HG03439 (cell line): ENCODE measurements around the gene TNFRSF9.
A peak's percentile ranks its signal among the peaks of the same experiment; 100 is the strongest.
"Not testable (repeated sequence)": the region's sequence is repeated elsewhere in the genome, so short reads cannot be mapped to it uniquely, and the experiment has no call there.

Source experiments
- ATAC-seq: cut with Tn5 transposase; IDR thresholded peaks from one replicate; pipeline ENCODE4 v1.9.1; 2021; ENCODE audit warnings: mild to moderate bottlenecking, moderate library complexity; ENCODE audit not compliant: unreplicated experiment

The TNFRSF9 gene

GRCh38 chr1:7961216-7962013 is 20.8 kb upstream of the TNFRSF9 start, which contains the start of gene PARK7:
PARK7 (plus strand) TSS chr1:7961711; CDS start chr1:7962786, 1,075 bp downstream.
- peak; percentile 96 for ATAC-seq

- ATAC-seq = no peak
These were observed 20.2 kb upstream of the TNFRSF9 start for GRCh38 chr1:7960867-7961215.

- ATAC-seq = no peak
These were observed 19.5 kb upstream of the TNFRSF9 start for GRCh38 chr1:7960165-7960564.

- no peak for ATAC-seq
These were observed 15.8 kb upstream of the TNFRSF9 start for GRCh38 chr1:7956218-7957032.

GRCh38 chr1:7954683-7955082 is 14.0 kb upstream of the TNFRSF9 start:
- ATAC-seq = no peak

GRCh38 chr1:7953850-7954609 is 13.4 kb upstream of the TNFRSF9 start:
- peak; percentile 90 for ATAC-seq

- ATAC-seq = not testable (repeated sequence)
These were observed 12.2 kb upstream of the TNFRSF9 start for GRCh38 chr1:7952791-7953190.

GRCh38 chr1:7948960-7949359 is 8.3 kb upstream of the TNFRSF9 start:
- no peak for ATAC-seq

- ATAC-seq = no peak
These were observed 2.6 kb upstream of the TNFRSF9 start for GRCh38 chr1:7943251-7943650.

GRCh38 chr1:7942214-7942921 is 1.7 kb upstream of the TNFRSF9 start:
- no peak for ATAC-seq

- ATAC-seq = no peak
These were observed 776 bp upstream of the TNFRSF9 start for GRCh38 chr1:7941437-7941793.

GRCh38 chr1:7940034-7940433 is 605 bp downstream of the TNFRSF9 start:
- ATAC-seq = no peak

GRCh38 chr1:7938070-7938469 is 2.6 kb downstream of the TNFRSF9 start:
- ATAC-seq = no peak

GRCh38 chr1:7932524-7933138 is 8.0 kb downstream of the TNFRSF9 start:
- no peak for ATAC-seq

- no peak for ATAC-seq
These were observed 9.2 kb downstream of the TNFRSF9 start for GRCh38 chr1:7931446-7931812.

GRCh38 chr1:7930645-7931445 is 9.8 kb downstream of the TNFRSF9 start:
- ATAC-seq = no peak

GRCh38 chr1:7929637-7930036 is 11.0 kb downstream of the TNFRSF9 start:
- no peak for ATAC-seq

- no peak for ATAC-seq
These were observed 12.4 kb downstream of the TNFRSF9 start for GRCh38 chr1:7928247-7928646.

- not testable (repeated sequence) for ATAC-seq
These were observed 13.6 kb downstream of the TNFRSF9 start for GRCh38 chr1:7927061-7927460.

GRCh38 chr1:7922301-7922700 is 18.3 kb downstream of the TNFRSF9 start:
- no peak for ATAC-seq
